Stimulated activated CD8-positive, alpha-beta memory T cell treated with anti-CD3 and anti-CD28 coated beads, Interleukin-12 subunit alpha, Interleukin-12 subunit beta, amount 100 ng/mL, for 4 hours (primary cell): ENCODE data around the gene TBC1D1.

Experiments used
- DNase-seq: peaks from one replicate; pipeline ENCODE4 v3.0.0-alpha.2; 2020; ENCODE audit warnings: low read depth

TBC1D1 gene

GRCh38 chr4:38056011-38056685, 165.3 kb downstream of the TBC1D1 start:
- no peak for DNase-seq

- no peak for DNase-seq
Measured at GRCh38 chr4:38058151-38058550, 167.3 kb downstream of the TBC1D1 start.

GRCh38 chr4:38060829-38061431, 170.0 kb downstream of the TBC1D1 start:
- no peak for DNase-seq

GRCh38 chr4:38062088-38062775, 171.3 kb downstream of the TBC1D1 start:
- peak; percentile 22 for DNase-seq

GRCh38 chr4:38062776-38063097, 171.9 kb downstream of the TBC1D1 start:
- DNase-seq, result no peak

- no peak for DNase-seq
Measured at GRCh38 chr4:38065176-38065575, 174.3 kb downstream of the TBC1D1 start.

GRCh38 chr4:38065900-38066299, 175.0 kb downstream of the TBC1D1 start:
- DNase-seq, result no peak

GRCh38 chr4:38067499-38067898, 176.6 kb downstream of the TBC1D1 start:
- no peak for DNase-seq

GRCh38 chr4:38068107-38068506, 177.2 kb downstream of the TBC1D1 start:
- DNase-seq, result no peak

- no peak for DNase-seq
Measured at GRCh38 chr4:38069271-38069760, 178.4 kb downstream of the TBC1D1 start.

GRCh38 chr4:38071801-38072431, 181.0 kb downstream of the TBC1D1 start:
- DNase-seq, result no peak

- DNase-seq, result no peak
Measured at GRCh38 chr4:38072578-38072977, 181.7 kb downstream of the TBC1D1 start.

GRCh38 chr4:38073596-38074234, 182.8 kb downstream of the TBC1D1 start:
- no peak for DNase-seq

- no peak for DNase-seq
Measured at GRCh38 chr4:38075370-38076152, 184.7 kb downstream of the TBC1D1 start.

GRCh38 chr4:38076153-38076669, 185.3 kb downstream of the TBC1D1 start:
- no peak for DNase-seq

GRCh38 chr4:38077791-38078489, 187.1 kb downstream of the TBC1D1 start:
- no peak for DNase-seq

- no peak for DNase-seq
Measured at GRCh38 chr4:38078590-38079421, 187.9 kb downstream of the TBC1D1 start.

- no peak for DNase-seq
Measured at GRCh38 chr4:38080061-38080974, 189.4 kb downstream of the TBC1D1 start.

GRCh38 chr4:38082021-38082420, 191.1 kb downstream of the TBC1D1 start:
- DNase-seq, result no peak
